Posterior vena cava (tissue), 2 donors: ENCODE data around the gene RBM44. TPM values are rescaled to one million over a fixed set of nuclear protein-coding genes. Genes with fewer than 3 reads are reported as not detected.
A peak's percentile ranks its signal among the peaks of the same experiment; 100 is the strongest.
"Not testable (repeated sequence)": the region's sequence is repeated elsewhere in the genome, so short reads cannot be mapped to it uniquely, and the experiment has no call there.

Source experiments
- DNase-seq: peaks from one replicate; pipeline ENCODE4 v3.0.0-alpha.2; 2020; ENCODE audit warnings: low spot score
- intact Hi-C, 2 donors: fragments of 100-400 bp; cut with DNase I; formaldehyde crosslinking; loops; one replicate each; pipeline versions ENCODE4 v1.14.1 to v1.14.2; 2022 to 2023
- total RNA-seq, 2 donors: library from RNA; stranded (reverse); fragmentation: NEBNext Ultra II Directional; extraction: Animal tissue kit (Norgen Biotek cat#: 25700); gene quantifications; one replicate each; pipeline ENCODE4 v1.2.1, GENCODE V29; 2021
- donor health status: DM: yes; HTN: yes; CAD: no.
- donor health status: DM: yes; HTN: yes; CAD: no.

The RBM44 gene
- total RNA-seq, 2 donors from 2014 or later, result 0.60 to 1.6 TPM

DNA sequence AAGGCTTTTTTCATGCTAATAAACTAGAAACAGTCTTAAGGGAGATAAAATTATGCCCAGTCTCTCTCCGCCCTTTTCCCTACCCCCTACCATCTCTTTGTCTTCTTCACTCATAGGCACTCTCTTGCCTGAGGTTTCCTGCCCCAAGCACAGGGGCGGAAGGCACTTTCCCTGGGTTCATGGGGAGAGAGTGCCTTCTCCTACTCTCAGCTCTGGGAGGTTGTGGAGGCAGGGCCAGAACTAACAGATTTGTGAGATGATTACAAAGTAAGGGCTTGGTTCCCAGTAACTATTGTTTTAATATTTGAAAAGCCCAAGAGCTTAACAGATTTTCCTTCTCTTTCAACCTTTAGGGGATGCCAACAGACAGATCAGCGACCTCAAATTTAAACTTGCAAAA lies 26.1 kb upstream of the RBM44 start:
- no peak for DNase-seq

DNA sequence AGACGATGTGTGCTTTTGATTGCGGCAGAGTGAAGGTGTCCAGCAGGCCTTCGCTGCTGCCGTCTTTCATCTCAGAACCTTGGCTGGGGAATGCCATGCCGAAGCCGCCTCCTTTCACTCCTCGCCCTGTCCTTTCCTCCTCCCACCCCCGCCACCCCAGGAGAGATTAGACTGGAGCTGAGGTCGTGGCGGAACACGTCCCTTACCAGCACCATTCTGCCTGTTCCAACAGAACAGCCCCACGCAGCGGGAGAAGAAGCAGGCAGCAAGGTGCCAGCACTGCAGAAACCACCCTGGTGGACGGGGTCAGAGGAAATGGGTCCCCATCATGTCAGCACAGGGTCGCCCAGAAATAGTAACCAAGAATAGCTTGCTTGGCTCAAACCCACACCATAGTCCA lies 24.8 kb upstream of the RBM44 start:
- intact Hi-C loops, result no loop called here

More for the DNA sequence above, 26.1 kb upstream of the RBM44 start:
- intact Hi-C loops, result no loop called here

DNA sequence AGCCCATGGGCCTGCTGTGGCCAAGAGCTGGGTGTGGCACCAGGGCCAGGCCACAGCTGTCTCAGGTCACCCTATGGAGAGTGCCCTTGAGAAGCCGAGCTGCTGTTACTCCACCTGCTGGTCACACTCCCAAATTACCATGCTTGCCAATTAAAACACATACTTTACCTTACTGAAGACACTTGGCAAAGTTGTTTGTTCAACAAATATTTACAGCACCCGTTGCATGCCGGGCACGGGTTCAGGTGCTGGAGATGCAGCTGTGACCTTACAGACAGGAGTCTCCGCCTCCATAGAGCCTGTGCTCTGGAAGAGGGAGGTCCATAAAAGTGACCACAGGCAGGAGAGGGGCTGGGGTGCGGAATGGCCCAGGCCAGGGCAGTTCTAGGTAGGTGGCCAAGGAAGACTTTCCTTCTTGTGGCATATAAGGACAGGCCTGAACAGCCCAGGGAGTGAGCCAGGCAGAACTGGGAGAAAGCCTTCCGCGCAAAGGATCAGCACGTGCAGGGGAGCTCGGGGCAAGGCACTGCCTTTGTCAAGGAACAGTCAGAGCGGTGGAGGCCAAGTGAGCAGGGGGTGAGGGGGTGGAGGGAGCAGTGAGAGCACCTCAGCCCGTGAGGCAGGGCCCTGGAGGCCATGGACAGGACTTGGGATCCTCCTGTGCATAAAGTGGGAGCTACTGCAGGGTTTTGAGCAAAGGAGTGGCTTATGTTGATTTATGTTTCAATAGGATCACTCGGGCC lies 23.6 kb upstream of the RBM44 start:
- intact Hi-C loops, result no loop called here
- DNase-seq, result no peak

More for the DNA sequence above, 24.8 kb upstream of the RBM44 start:
- DNase-seq, result no peak

DNA sequence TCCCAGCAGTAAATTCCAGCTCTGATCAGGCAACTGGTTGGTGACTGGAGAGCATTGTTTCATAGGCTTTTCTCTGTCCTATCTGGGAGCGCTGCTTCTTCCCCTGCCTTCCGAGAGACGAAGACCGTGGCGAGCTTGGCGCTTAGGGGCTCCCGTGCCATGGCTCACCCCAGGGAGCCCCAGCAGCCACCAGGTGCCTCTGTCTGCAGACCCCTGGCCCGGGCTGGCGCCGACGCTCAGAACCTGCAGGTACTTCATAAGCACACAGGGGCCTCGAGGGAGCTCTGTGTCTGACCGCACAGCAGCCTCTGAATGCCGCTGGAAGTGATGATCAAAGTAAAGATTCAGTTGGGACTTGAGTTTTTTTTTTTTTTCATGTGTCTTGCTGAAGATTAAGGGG lies 19.1 kb upstream of the RBM44 start:
- DNase-seq, result no peak
- intact Hi-C loops, result no loop called here

DNA sequence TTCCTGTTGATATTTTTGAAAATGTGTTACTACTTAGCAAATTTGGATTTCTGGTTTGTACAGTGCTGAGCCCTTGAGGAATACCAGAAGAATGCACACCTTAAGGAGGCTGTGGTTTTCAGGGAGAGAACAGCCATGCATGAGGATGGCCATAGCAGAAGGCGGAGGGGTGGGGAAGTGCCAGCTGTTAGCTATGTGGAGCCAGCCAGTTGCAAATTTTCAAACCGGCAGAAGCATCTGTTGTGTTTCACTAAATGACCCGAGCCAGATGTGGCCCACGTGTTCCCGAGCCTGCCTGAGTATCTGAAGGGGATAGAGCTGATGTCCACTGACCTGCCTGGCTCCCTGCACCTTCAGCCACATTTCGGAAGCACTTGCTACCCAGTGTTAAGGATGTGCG lies 16.4 kb upstream of the RBM44 start:
- DNase-seq, result no peak
- intact Hi-C loops, result no loop called here

DNA sequence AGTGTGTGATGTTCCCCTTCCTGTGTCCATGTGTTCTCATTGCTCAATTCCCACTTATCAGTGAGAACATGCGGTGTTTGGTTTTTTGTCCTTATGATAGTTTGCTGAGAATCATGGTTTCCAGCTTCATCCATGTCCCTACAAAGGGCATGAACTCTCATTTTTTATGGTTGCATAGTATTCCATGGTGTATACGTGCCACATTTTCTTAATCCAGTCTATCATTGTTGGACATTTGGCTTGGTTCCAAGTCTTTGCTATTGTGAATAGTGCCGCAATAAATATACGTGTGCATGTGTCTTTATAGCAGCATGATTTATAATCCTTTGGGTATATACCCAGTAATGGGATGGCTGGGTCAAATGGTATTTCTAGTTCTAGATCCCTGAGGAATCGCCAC lies 14.9 kb upstream of the RBM44 start:
- intact Hi-C loops, DNase-seq: not testable (repeated sequence)

DNA sequence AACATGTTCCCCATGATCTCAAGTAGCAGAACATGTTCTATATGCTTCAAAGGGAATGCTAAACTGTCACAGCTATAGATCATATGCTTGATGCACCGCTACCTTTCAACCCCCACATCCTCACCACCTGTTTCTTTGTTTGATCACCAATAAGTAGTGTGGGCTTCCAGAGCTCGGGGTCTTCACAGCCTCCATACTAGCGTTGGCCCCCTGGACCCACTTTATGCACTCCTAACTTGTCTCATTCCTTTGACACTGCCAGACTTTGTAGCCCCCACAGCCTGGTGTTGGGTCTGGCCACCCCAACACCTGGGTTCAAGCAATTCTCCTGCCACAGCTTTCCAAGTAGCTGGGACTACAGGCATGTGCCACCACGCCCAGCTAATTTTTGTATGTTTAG lies 11.6 kb upstream of the RBM44 start:
- intact Hi-C loops, result no loop called here
- DNase-seq, result no peak

DNA sequence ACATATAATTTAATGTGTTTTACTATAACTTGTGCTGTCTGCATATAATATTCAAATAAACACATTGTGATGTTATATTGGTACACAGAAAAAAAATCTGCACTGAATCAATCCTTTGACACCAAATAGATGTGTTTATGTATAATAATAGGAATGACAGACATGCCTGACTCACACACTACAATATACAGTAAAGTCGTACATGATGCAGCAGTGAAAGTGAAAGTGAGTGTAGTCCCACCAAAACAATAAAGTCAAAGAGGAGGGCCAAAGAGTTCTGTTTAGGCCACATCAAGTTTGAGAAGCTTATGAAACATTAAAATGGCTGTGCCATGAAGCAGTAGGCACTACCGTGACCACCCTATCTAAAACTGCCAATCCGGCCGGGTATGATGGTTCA lies 8.2 kb upstream of the RBM44 start:
- no peak for DNase-seq
- intact Hi-C loops, result no loop called here

DNA sequence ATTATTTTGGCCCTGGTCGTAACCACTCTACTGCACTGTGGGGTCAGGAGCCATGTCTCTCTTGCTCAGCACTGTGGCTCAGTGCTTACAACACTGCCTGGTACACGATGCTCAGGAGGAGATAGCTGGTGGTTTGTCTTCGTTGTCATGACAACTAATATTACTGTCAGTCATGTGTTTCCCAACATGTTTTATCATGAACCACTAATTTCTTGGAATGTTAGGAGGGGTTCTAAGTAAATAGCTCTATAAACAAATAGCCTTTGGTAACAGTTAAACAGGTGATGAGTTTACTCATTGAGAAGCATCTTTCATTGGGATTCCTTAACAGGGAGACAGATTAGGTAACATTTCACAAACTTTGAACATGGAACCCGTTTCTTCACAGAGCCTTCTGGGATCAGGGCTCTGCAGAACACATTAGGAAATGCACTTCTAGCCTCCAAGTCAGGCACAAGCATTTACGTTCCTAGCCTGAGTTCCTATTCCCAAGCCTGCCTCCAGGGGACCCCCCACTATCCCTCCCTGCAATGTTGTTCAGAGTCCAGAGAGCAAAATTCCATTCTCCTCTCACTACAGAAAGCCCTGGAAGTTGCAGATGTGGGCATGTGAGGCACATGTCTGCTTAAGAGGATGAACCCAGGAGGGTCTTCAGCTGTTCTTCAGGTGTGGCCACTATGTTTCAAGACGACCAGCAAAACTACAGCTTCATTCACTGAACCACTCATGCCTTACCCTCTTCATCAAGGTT lies 6.4 kb upstream of the RBM44 start:
- no peak for DNase-seq
- intact Hi-C loops, result no loop called here

DNA sequence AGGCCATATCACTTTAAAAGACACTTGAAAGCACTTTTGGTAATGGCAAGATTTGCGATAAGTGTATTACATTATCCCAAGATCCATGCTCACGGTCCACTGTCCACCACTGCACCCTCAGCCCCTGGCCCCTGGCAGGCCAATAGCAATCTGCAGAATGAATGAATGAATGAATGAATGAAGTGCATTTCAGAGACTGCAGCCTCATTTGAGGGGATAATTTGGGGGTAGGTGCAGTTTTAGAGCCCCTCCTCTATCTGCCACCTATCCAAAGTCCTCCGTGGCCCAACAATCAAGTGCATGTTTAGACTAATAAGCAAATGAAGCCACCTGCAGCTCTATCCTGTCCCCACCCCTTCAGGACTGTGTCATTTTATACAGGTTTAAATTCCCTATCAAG lies 1.3 kb upstream of the RBM44 start:
- DNase-seq, result no peak

DNA sequence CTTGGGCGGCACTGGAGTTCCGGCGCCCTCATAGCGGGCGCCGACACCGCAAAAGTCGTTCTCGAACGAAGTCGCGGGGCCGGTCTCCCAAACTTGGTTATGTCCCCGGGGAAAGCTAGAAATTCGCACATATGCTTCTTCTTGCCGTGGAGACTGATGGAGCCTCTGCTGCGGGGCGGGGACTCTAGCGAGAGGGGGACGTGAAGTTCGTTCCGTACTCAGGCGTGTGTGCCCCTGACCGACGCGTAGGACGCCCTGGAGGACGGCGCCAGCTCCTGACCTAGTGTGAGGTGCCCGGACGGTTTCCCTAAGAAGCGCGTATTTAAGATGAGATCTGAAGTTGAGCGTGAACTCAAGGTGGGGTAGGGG lies 465 bp downstream of the RBM44 start:
- intact Hi-C loops, result no loop called here
- peak; percentile 78 for DNase-seq

More for the DNA sequence above, 1.3 kb upstream of the RBM44 start:
- intact Hi-C loops, result no loop called here

DNA sequence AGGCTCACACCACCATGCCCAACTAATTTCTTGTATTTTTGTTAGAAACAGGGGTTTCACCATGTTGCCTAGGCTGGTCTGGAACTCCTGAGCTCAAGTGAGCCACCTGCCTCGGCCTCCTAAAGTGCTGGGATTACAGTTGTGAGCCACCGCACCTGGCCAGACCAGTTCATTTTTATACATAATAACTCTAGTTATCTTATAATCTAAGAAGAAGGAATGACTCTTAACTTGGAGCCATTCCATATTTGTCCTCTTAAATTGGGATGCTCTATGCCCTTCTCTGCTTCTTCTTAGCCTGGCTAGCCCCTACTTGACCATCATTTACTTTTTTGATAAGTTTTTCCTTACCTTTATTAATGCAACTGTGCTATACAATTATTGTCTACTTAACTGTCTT lies 2.9 kb downstream of the RBM44 start:
- intact Hi-C loops, result no loop called here
- no peak for DNase-seq

DNA sequence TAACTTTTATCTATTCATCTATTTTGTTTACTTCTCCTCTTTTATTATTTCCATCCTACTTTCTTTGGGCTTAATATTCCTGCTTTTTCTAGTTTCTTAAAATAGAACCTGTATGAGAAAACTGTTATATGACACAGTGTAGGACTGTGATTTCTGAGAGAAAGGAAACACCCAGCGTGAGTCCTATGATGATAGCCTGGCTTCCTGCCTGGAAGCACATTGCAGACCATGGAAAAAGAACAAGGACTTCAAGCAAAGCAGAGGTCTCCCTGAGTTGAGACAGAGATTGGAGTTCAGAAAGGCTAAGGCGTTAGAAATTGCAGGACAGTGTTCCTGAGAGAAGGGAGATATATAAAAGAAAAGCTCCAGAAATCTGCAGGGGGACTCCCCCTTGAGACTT lies 7.8 kb downstream of the RBM44 start:
- no peak for DNase-seq
- intact Hi-C loops, result no loop called here

DNA sequence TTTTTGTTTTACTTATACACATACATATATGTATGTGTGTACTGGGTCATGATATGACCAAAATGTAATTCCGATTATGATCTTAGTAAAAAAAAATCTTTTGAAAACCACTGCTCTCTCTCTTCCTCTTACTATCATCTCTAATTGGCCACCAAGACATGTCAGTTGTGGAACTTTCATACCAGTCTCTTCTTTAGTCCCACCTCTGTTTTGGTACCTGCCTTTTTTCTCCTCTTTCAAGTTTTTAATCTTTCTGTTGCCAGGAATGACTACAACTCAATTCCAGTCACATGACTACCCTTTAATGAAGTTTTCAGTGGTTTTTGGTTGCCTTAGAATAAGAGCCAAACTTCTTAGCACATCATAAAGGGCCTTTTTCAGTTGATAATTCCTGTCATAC lies 17.1 kb downstream of the RBM44 start:
- no peak for DNase-seq
- intact Hi-C loops, result no loop called here

DNA sequence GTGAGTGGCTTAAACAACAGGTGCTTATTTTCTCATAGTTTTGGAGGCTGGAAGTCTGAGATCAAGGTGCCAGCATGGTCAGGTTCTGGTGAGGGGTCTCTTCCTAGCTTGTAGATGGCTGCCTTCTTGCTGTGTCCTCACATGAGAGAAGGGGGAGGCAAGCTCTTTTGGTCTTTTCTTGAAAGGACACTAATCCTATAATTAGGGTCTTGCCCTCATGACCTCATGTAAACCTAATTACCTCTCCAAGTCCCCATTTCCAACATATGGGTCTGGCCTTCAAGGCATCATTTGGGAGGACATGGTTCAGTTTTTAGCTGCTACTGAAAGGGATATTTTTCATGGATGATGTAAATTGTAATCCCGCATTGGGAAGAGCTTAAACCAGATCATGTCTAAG lies 18.0 kb downstream of the RBM44 start:
- no peak for DNase-seq
- intact Hi-C loops, result no loop called here

DNA sequence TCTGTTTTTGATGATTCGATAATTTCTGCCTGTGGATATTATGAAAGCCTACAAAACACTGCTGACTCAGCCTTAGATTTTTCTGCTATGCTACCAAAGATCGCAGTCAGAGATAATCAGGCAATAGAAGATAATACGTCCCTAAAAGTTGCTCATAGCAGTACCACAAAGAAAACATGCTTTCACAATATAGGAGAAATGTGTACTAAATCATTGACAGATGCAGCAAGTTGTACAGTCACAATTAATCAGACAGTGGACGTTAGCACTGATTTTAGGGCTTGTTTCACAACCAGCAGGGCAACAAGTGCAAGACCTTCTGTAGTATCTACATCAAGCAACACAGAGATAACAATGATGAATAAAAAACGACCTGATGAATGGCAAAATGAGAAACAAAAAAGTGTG lies 19.5 kb downstream of the RBM44 start:
- intact Hi-C loops, result no loop called here
- no peak for DNase-seq

DNA sequence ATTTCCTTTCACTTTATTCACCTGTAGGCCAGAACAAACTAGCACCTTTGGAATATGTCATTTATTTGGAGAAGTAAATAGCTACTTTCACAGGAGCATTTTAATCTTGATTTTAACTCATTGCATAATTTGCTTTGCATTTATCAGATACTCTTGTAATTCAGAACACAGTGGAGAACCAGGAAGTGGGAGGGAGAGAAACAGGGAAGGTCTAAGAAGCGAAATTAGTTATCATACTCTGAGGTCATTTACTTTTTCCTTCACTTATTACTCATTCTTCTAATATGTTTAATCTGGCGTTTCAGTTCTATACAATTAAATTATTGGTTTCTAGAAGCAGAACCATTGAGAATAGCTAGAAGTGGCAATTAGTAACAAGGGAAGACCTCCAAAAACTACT lies 20.7 kb downstream of the RBM44 start:
- DNase-seq, result no peak
- intact Hi-C loops, result no loop called here

DNA sequence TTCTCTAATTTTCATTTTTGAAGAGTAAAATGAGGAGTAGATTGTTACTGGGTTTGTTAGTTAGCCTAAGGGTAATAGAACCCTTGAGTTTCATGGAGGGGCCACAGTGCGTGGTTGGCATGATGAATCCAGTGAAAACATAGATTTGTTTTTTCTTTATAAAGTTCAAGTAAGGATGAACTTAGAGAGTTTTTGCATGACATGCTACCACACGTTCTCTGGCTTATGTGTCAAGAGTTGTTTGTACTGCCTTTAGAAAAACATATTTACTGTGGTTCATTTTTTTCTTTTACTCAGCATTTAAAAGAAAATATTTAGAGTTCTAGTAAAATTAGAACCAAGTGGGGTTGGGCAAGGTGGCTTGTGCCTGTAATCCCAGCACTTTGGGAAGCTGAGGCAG lies 21.8 kb downstream of the RBM44 start:
- intact Hi-C loops, result no loop called here
- no peak for DNase-seq

DNA sequence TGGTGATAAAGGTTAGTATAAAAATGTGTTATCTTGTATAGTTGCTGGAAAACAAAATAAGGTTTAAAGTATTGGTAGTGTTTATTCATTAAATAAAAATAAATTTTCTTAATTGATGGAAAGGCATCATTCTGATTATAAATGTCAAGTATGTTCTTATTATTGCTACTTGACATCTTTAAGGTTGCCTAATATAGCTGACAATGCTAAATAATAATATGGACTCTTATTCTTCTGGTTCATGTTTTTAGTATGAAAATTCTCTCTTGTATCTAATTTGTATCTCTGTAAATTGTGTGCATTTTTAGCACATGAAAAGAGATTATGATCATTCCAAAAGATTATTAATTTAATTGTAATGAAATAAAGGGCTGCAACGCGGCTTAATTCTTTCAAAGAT lies 25.0 kb downstream of the RBM44 start:
- intact Hi-C loops, result no loop called here

DNA sequence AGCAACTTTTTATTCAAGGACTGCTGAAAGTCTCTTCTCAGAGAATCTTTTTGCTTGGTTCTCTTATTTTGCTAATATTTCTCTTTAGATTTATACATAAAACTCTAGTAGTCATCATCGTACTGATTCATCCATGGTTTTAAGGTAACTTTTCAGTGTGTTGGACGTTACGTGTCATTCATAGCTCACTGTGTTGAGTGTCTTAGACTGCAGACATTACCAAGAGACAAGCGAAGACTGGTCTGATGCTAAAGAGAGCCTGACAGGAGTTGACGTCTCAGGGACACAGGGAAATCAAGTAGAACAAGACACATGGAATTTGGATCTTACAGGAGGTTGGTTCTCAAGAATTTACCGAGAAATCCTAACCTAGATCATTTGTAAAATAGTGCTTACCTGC lies 25.5 kb downstream of the RBM44 start:
- intact Hi-C loops, result no loop called here
- no peak for DNase-seq

More for the DNA sequence above, 25.0 kb downstream of the RBM44 start:
- no peak for DNase-seq

DNA sequence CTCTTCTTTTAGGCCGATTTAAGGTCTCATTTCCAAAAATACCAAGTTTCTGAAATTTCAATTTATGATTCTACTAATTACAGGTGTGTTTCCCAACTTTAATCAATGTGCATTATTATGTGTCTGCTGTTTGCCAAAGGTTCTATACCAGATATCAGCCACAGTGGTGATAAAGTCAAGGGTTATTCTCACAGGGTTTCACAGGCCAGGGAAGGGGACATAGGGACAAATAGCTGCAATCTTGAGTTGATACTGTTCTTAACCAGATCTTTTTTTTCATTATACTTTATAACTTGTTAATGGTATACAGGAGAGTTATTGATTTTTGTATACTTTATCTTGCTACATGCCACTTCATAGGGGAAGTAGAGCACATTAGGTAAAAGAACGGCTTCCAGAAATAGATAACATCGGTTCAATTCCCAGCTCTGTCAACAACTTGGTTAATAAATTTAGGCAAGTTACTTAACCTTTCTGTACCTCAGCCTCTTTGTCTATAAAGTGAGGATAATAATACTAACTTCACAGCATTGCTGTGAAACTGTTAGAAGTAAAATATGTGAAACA lies 28.9 kb downstream of the RBM44 start:
- intact Hi-C loops, result no loop called here
- DNase-seq, result no peak
